Activated CD4-positive, CD25-positive, alpha-beta regulatory T cell treated with anti-CD3 and anti-CD28 coated beads, Interleukin-2, amount 50 U/mL, for 24 hours (primary cell): Measurements from ENCODE around the gene UTRN.

ENCODE experiments used
- ATAC-seq, 2 donors: fragments of 150-1000 bp; cut with Tn5 transposase; one replicate each; pipeline ENCODE4 v1.10.0; 2021; ENCODE audit warnings: mild to moderate bottlenecking in 1 of 2, moderate library complexity in 1 of 2

The UTRN gene

DNA sequence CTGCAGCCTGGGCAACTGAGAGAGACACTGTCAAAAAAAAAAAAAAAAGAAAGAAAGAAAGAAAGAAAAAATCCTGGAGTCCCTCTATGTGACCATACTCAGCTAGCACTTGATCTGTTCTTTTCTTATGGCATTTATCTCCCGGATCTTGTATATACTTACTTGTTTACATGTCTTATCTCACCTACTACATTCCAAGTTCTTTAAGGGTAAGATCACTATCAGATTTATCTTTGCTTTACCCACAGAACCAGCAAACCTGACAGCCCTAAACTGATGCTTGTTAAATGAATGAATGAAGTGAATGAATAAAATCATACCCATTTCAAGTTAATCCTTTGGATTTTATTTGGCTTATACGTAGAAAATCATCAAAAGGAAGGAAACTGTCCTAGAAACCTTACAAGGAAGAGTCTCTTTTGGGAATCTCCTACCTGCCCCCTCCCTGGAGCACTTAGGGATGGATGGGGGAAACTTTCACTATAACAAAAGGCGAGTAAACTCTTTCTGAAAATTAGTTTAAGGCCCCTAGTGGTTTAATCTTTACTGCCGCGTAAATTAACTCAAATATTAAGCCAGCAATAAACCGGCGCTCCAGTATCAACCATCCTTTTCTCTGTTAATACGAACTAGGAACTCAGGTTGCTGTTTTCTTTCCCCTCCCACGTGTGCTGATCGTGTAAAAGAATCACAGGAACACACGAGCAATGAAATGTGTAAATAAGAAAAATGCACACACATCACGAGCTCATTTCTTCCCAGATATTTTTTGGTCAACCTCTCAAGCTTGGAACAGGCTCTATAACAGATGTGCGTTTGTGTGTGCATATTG is 1.3 kb upstream of the UTRN start:
- no peak for ATAC-seq

DNA sequence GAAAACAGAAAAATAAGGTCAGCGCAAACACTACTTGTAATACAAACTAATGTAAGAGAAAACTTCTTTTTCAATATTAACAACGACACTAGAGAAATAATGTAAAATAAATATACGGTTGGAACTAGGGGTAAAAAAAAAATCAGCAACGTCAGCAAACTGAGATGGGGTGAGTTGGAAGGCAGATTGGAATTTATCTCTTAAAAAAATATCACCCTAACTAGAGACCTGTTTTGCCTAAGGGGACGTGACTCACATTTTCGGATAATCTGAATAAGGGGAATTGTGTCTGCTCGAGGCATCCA is 705 bp upstream of the UTRN start:
- ATAC-seq: no peak

DNA sequence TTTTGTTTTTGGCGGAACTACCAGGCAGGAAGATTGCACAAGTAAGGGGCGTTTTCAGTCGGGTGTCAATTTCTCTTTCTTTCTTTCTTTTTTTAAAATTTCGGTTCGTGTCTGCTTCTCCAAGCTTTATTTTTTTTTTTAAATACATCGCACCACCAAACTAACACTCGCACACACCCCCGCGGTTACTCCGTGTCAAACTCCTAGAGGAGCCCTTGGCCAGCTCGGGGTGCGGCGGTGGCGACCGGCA is 338 bp downstream of the UTRN start:
- peak in 1 of 2 donors; percentile 14 for ATAC-seq

DNA sequence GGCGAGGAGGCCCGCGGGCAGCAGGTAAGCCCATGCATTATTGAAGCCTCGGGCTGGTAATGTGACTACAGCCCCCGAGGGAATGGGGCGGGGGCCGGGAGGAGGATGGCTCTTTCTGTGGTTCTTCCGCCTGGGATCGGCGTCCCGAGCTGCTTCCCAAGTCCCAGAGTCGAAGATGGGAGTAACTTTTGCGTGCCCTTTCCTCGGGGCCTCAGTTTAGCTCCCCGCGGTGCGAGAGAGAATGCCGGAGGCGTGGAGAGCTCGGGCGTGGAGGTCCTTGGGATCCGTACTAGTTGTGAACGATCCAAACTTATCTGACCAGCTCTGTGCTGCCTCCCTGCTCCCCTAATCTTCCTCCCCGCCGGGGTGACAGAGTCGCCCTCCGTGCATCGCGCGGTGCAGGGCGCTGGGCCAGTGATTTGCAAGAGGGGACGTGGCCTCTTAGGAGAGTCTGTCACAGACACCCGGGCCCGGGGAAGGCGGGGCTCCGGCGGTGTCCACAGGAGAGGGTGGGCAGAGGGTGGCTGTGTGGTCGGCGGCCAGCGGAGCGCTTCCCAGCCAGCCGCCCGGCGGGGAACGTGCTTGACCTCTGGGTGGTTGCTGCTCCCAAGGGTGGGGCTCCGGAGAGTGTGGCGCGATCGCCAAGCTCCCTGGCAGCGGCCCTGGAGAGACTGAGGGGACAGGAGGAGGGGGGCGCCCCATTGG is 815 bp downstream of the UTRN start:
- ATAC-seq: peak; percentile 49 to 70

DNA sequence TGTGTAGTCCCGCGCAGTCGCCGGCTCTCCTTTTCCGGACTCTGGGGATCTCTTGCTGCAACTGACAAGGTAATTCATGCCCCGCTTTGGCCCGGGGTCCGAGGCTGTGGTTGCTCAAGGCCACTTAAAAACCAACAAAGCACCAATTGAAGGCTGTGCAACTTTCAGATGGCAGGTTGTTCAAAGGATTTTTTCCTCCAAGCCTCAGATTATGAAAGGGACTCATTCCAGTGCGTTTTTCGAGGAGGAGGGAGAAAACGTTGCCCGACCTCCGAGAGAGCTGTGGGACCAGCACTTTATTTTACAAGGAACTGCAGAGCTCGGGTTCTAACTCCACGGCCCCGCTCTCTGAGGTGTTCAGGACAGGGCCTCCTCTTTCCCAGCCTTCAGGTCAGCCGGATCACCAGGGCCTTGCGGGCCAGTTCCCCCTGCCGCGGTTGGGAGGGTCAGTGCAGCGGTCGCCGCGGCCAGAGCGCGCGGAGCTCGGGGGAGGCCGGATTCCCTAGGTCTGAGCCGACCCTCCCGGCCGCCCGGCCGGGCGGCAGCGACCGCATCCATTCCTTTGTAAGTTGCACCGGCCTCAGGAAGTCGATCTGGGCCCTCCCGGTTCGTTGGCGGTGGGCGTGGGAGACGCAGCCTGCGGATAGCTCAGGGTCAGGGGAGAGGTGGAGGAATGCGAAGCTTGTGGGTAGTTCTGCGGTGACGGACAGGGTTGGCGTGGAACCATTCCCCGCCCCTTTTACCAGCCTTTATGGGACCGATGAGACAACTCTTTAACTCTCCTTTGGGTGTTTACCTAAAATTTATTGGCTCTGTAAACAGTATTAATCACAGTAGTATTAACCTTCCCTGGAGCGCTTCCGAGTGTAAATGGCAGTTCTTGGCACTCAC is 1.6 kb downstream of the UTRN start:
- ATAC-seq: no peak

DNA sequence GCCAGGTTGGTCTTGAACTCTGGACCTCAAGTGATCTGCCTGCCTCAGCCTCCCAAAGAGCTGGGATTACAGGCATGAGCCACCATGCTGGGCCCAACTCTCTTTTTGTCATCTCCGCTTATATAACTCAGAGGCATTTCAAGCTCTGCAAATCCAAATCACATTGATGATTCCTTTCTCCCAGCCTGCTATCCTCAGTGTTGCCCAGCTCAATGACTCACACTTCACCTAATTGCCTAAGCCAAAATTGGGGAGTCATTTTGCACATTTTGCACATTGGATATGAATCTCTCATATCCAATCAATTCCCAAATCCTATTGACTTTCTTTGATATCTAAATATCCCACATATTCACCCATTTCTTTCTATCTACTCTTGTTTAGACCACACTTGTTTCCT is 3.9 kb downstream of the UTRN start:
- ATAC-seq: no peak

DNA sequence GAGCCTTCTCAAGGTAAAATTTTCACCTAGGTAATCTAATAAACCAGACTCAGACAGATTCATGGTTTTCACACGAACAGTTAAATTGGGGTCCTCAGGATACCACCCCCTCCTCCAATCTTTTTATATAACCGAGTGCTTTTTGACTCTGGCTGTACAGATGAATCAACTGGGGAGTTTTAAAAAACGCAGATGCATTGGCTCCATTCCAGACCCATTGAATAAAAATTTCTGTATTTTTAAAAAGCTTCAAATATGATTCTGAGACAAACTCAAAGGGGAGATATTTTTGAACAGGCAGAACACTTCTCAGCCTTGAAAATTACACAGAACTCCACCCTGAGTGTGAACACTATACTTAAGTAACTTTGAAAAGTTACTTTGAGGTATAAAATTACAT is 7.2 kb downstream of the UTRN start:
- ATAC-seq: no peak

DNA sequence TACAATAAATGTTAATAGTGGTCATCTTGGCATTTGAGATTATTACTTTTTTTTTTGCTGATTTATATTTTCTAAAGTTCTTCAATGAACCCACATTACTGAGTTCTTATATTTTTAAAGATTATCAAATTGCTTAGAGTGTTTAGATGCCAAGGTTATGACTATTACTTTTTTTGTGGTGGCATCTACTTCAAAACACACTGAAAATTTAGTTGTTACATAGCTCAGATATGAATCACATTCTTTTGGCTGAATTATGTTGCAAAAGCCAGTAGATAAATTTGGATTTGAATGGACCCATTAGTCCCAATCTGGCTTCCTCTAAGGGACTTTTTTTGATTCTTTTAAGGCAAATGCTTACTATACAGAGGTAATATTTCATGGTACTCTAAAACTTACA is 8.9 kb downstream of the UTRN start:
- ATAC-seq: no peak

DNA sequence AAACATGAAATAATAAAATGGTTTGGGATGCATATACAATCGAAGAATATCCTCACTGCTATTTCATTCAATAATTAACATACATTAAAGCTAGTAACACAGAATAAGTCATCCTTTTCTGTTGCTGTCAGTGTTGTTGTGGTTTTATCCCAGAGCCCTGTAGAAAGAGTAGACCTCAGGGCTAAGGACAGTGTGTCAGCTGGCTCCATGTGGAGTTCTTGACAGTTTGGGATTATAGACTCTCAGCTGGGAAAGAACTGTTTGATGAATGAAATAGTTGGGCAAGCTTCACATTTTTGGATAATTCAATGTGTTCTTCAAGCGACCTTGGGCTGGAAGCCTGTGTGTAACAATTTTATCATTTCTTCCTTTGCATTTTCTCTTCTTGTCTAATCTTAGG is 10.1 kb downstream of the UTRN start:
- ATAC-seq: no peak

DNA sequence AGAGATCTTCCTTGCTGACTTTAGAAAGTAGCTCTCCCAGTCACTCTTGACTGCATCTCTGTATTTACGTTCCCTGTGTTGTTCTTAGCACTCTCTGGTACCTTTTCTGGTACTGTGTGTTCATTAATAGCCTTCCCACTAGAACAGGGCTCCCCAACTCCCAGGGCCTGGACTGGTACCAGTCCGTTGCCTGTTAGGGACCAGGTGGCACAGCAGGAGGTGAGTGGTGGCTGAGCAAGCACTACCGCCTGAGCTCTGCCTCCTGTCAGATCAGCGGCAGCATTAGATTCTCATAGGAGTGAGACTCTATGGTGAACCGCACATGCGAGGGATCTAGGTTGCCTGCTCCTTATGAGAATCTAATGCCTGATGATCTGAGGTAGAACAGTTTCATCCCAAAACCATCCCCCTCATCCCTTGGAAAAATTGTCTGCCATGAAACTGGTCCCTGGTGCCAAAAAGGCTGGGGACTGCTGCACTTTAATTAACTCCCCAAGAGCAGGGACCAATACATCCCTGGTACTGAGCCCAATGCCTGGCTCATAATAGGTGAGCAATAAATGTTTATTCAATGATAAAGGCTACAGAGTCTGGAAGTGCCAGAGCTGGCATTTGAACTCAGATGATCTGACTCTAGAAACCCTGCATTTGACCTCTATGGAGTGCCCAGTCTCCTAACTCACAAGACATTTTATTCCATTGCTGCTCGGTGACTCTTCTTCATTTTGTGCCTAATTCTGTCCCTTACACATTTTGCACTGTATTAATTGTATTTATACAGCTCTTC is 11.0 kb downstream of the UTRN start:
- no peak for ATAC-seq

DNA sequence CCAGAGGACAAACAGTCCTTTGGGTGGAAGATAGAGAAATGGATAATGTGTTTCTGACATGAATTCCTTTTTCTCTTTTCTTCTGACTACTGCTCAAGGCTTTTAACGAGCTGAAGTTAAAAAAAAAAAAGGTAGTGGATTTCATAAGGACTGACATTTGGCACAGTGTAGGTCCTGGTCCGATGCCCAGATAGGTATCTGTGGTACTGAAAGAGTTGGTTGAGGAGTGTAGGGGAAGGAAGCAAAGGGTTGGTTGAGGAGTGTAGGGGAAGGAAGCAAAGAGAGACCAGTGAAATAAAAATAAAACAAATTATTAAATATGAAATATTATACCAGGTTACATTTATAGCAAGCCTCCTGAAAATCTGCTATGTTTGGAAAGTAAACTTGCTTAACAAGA is 11.8 kb downstream of the UTRN start:
- ATAC-seq: no peak

DNA sequence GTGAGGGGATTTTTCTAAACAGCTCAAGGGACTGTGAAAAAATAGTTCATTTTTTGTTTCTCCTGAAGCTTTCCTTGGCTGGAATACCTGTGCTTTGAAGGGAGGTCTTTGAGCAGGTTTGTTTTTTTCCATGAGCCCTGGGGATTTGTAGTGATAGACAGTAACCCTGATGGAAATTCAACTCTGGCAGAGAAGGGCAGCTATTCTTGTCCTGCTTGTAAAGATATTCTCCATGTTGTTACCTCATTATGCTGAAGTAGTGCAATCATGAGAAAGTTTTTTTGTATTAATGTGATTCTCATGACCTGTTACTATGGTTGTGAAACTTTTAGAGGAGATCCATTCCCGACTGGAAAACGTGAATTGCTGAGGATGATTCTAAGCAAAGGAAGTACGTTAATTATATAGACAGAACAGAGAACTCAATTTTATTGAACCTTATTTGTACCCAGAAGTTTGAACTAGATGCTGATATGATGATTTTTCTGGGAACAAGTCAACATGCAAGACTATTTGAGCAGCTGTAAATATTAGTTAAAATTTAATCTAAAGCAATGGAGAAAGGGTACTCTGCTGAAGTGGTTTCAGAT is 12.5 kb downstream of the UTRN start:
- ATAC-seq: no peak

DNA sequence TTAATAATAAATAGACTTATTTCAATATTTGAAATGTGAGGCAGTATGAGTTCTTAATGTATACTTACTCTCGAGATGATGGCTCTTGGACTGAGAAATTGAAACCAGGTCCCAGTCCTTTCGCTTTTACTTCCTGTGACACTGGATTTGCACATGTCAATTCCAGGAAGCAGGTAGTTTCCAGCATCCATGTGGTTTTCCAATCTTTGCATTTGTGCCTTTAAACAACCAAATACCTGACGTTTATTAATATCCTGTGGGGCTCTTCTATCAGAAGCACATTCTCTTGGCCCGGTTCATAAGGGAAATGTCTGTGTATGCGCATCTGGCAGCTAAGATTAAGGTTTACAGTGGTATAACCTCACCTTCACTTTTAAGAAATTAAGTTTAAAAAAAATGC is 13.1 kb downstream of the UTRN start:
- no peak for ATAC-seq

DNA sequence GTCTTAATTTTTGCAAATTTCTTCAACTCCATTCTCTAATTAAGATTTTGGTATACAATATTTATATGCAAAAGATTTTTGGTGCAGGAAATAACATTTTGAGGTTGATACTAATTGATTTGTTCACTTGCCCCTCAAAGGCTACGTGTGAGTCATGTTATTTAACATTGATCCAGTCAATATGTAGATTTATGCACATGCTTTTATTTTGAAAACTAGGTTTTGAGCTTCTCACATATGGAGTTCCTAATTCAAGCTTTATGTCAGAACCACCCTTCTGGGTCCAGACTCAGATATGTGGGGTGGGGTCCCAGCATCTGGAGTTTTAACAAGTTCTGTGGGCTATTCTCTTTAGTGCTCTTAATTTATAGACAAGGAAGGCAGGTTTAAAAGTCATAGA is 13.8 kb downstream of the UTRN start:
- ATAC-seq: no peak

DNA sequence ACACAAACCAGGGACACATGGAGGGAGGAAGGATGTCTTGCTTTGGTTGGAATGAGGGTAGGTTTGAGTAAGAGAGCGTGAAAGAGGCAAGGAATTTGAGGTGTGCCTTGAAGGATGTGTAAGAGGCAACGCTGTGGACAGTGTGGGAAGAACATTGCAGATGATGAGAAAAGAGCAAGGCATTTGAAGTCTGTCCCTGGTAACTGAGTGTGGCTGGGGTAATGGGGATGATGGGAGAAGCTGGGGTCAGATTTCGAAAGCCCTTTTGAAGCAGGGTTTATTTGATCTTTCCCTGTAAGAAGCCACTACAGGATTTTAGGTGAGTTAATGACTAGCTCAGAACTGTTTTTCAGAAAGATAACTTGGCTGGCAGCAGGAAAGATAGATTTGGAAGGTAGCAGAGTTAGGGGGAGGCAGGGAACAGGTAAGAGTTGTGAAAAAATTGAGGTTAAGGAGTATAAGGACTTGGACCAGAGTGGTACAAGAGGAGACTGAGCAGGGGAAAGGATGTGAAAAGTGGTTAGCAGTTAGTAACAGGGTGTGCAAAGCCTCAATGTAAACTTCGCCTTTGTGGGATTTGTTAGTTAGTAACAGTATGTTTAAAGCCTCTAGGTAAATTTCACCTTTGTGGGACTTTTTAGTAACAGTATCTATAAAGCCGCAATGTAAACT is 17.7 kb downstream of the UTRN start:
- no peak for ATAC-seq

DNA sequence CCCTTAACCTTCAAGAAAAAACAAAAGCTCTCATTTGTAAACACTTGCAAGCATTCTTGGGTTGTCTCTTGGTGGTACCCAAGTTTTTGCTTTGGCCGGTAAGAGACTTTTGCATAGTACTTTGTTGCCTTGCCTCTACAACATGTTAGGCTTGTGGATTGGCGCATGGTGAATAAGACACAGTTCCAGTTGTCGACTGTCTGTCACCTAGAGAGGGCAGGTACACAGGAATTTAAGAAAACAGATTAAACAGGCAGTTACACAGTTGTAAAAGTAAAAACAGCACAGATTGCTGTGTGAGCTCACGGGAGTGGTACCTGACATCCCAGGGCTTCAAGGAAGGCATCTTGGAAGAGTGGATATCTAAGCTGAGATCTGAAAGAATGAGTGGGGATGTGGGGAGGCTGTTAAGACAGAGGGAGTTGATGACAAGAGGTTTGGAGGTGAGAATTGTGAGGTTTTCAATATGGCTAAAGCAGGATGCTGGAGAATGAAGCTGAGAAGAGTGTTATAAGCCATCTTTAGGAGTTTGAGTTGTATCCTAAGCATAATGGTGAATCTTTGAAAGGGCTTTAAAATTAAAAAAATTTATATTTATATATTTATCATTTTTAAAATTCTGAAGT is 19.2 kb downstream of the UTRN start:
- no peak for ATAC-seq

DNA sequence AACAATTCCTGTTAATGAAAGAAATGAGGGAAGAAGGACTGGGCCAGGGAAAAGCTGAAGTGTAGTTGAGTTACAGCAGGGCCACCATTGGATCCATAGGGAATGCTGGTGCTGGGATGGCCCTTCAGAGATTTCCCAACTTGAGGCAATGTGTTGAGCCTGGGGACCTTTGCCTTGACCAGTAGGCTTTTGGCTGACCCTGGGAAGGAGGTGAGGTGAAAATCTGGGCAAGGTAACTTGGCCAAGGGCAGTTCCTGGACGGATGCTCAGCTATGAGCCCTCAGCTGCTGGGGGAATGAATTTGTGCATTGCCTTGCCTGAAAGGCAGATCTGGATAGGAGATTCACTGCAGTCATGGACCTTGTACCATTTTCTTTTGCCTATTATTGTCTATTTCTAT is 20.4 kb downstream of the UTRN start:
- no peak for ATAC-seq

DNA sequence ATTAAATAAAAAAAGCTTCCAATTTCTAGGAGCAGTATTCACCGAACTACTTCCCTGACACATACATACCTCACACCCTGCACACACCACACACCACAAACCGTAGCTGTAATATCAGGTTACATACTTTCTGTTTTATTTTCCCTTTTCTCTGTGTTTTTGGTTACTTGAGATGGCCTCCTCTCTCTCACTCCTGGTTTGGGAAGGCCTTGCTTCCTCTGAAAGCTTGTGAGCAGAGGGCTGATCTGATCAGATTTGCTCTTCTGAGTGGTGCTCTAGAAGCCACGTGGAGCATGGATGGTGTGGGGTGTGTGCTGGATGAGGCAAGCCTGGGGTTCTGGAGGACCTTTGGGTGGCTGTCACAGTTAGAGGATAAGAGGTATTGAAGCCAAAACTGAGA is 20.9 kb downstream of the UTRN start:
- peak; percentile 59 to 68 for ATAC-seq

DNA sequence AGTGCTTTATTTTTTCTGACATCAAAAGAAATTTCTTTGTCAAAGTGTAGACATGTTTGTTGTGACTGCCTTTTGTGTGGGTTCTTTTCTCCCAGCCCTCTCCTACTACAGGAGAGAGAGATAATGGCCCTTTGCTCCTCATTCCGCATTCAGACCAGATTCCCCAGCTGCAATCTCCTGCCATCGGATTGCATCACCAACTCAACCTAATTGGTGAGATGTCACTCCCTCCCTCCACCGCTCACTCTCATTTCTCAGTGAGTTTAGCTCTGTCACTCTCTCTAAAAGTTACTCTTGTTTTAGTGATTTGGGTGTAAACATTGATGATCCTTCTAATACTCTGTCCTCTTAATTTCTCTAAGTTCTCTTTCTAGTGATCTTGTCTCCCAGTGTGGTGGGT is 22.7 kb downstream of the UTRN start:
- no peak for ATAC-seq

DNA sequence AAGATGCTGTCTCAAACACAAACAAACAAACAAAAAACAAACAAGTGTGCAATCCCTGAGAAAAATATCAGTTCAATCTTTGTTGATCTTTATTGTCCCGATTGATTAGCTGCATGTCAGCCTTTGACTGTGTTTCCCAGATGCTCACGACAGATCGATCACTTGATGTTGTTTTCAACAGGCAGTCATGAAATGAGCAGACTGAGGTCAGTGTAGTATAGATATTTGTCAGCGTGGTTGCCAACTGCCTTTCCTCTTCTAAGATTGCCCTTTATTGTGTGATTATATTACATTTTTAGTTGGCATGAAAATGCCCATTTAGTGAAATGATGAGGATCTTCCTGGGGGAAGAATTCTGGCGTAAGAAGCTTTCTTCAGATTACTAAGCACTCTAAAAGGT is 25.6 kb downstream of the UTRN start:
- peak; percentile 69 to 81 for ATAC-seq

DNA sequence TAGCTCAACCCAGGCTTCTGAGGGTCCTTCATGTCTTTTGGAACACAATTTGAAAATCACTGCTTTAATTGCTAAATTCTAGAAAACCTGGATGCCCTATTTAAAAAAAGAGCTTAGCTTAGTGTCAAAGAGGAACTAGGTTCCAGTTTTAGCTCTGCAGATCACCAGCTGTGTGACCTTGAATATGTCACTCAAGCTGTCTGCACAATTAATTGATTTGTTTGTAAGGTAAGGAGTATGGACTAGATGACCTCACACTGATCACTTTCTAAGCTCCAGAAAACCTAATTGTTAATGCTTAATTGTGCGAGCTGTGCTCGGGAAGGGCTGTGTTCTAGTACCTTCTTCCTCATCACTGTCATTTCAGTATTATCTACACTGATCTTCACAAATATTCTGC is 26.2 kb downstream of the UTRN start:
- ATAC-seq: no peak

DNA sequence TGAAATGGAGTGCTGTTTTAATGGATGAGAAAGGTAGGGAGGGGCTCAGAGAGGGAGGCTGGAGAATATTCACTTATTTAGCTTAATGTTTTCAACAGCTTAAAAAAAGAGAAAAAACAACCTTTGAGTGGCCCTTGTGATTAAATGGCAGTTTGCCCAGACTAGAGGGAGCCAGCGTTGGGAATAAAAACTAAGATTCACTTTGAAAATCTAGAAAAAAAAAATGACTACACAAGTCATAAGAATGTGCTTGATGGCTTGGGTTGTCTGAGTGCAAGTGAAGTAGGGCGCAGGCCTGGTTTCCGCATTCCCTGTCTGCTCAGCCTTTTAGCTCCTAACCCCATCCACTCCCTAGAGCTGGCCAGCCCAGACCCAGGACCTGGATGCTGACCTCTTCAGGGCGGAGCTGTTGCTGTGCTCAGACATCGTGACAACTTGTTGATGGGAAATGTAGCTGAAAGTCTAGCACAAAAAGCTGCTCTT is 28.9 kb downstream of the UTRN start:
- ATAC-seq: no peak
